ENCODE data around the gene TTI1.
A peak's percentile ranks its signal among the peaks of the same experiment; 100 is the strongest.

TTI1 gene

DNA sequence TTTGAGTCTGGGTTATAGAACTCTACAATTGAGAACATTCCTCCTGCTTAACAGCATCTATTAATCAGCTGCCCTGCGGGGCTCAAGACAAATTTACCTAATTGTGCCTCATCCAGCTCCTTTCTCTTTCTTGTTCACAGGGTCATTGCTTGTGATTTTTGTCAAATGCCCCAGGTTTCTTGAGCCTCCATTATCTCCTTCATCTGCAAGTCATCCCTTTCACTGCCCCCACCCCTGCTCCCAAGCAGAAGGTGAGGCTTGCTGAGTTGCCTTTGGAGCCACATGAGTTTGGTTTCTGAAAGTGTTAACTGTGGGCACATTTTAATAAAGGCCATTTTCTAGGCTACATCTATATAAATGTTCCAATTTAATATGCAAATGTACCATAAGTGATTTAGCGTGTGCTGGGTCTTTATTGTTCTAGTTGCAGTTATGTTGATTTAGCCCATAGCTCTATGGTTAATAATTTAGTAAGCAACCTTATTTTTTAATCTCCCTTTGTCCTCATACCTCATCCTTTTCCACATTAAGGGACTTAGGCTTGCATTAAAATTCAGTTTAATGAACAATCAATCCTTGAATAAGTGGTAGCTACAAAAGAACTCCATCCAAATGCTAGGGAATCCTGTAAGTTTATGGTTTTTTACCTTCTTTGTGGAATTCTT is 74.3 kb downstream of the TTI1 start:
- no peak for DNase-seq

DNA sequence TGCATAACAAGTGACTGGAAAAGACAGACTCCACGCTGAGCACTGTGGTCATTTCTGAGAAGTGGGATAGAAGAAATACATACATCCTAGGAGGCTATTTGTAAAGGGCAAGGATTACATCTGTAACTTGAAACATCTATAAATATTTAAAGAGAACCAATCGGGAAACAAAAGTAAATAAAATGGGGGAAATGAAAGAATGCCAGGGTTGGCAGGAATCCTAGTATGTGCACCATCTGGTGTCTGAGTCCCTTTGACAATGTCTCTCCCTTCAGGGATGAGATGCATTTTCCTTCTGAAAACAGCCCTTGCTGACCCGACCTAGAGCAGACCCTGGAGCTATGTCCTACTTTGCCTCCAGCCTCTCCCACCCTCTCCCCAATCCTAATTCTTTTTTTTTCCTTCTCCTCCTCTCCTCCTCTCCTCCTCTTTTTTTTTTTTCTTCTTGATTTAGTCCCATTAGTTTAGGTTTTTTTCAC is 77.1 kb downstream of the TTI1 start:
- no peak for DNase-seq

GRCh38 chr20:37955511-37955910 is 77.7 kb downstream of the TTI1 start:
- DNase-seq: no peak

DNA sequence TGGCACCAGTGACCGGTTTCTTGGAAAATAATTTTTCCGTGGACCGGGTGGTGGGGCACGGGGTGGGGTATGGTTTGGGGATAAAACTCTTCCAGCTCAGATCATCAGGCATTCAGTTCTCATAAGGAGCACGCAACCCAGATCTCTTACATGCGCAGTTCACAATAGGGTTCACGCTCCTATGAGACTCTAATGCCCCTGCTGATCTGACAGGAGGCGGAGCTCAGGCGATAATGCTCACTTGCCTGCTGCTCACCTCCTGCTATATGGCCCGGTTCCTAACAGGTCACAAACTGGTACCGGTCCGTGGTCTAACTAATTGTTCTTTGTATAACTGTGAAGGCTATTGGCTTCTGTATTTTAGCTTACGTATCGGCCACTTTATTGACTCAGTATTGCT is 78.6 kb downstream of the TTI1 start:
- no peak for DNase-seq

DNA sequence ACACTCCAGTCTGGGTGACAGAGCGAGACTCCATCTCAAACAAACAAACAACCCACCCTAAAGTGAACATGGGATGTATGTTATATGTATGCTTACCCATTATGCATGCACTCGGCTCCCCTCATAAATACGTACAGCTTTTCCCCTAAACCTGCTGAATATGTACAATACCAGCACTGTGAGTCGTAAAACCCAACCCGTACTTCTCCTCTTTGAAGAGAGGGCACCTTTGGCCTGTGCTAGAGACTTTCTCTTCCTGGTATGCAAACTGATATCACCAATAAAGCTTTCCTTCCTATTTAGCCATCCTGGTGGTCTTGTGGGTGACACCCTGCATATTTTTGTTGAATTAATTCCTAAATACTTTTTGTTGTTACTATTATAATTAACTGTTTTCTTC is 79.1 kb downstream of the TTI1 start:
- DNase-seq: no peak

DNA sequence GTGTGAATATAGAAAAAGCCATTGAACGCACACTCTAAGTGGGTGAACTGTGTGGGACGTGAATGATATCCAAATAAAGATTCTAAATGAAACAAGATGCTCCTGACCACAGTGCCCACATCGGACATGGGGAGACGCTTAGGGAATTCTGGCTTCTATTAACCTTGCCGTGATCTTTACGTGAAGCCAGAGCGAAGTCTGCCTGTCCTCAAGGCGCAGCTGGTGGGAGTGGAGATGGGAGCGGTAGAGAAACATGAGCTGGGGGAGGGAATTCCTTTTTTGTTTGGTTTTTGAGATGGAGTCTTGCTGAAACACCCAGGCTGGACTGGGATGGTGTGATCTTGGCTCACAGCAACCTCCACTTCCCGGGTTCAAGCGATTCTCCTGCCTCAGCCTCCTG is 84.3 kb downstream of the TTI1 start:
- no peak for DNase-seq

- no peak for DNase-seq
Measured at GRCh38 chr20:37947943-37948342, 85.3 kb downstream of the TTI1 start.

DNA sequence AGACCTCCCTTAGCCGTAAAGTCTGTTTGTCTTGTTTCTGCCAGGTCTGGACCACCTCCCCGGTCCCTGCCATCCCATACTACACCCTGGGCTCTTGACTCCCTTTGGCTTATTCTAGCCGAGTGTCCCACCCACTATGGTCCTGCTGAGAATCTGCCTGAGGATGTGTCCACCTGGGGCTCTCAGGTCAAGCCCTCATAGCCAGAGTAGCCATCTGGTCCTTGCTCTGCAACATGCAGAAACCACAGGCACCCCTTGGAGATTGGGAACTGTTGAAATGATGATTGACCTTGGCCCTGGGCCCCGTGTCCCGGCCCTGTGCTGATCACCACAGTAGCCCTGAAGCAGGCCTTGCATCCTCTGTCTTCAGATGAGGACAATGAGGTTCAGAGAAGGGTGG is 86.3 kb downstream of the TTI1 start:
- DNase-seq: no peak

DNA sequence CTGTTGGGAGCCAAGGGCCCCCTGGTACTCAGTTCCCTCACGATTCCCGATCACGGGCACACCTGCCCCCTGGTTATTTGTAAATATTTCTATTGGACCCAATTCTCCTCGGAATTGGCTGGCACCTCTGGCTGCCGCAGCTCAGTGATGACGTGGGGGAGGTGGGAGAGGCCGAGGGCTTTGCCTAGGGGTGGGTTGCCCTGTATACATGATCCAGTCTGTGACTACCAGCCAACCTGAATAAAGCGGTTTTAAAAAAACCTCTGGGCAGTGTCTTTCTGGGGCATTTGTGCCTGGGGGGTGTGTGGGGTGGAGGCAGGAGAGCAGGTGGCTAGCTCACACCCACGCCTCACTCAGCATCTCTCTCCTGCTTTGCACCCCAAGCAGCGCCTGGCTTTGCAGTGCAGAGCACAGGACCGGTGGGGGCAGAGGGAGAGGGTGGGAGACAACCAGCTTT is 88.1 kb downstream of the TTI1 start:
- DNase-seq: peak; percentile 61

GRCh38 chr20:37944456-37944981 is 88.7 kb downstream of the TTI1 start:
- no peak for DNase-seq

GRCh38 chr20:37943501-37944455 is 89.5 kb downstream of the TTI1 start:
- DNase-seq: no peak

DNA sequence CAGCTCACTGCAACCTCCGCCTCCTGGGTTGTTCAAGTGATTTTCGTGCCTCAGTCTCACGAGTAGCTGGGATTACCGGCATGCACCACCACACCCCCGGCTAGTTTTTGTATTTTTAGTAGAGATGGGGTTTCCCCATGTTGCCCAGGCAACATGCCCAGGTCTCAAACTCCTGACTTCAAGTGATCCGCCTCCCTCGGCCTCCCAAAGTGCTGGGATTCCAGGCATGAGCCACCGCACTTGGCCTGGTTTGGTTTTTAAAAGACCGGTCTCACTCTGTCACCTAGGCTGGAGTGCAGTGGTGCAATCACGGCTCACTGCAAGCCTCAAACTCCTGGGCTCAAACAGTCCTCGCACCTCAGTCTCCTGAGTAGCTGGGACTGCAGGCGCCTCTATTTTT is 90.2 kb downstream of the TTI1 start:
- DNase-seq: no peak

DNA sequence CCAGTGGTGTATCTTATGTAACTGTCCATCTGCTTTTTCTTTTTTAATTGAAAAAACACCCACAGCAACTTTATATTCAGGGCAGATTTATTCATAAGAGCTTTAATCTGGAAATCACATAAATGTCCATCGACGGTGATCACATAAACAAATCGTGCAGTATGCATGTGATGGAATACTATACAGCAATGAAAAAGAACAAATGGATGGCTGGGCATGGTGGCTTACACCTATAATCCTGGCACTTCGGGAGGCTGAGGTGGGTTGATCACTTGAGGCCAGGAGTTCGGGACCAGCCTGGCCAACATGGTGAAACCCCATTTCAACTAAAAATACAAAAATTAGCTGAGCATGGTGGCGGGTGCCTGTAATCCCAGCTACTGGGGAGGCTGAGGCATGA is 91.3 kb downstream of the TTI1 start:
- DNase-seq: no peak

- no peak for DNase-seq
Measured at GRCh38 chr20:37941332-37941731, 91.9 kb downstream of the TTI1 start.

DNA sequence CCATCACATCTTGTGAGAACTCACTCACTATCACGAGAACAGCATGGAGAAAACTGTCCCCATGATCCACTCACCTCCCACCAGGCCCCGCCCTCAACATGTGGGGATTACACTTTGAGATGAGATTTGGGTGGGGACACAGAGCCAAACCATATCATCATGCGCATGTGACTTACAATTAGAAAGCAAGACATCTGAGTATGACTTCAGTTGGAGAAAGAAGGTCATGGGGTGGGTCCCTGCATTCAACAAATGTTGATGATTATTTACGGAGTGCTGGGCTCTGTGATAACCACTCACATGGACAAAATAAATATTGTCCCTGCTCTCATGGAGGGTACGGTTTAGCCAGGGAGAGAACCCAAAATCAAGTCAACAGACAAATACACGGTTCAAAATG is 92.4 kb downstream of the TTI1 start:
- DNase-seq: no peak

GRCh38 chr20:37939701-37940560 is 93.3 kb downstream of the TTI1 start:
- no peak for DNase-seq

GRCh38 chr20:37938954-37939353 is 94.3 kb downstream of the TTI1 start:
- DNase-seq: no peak

DNA sequence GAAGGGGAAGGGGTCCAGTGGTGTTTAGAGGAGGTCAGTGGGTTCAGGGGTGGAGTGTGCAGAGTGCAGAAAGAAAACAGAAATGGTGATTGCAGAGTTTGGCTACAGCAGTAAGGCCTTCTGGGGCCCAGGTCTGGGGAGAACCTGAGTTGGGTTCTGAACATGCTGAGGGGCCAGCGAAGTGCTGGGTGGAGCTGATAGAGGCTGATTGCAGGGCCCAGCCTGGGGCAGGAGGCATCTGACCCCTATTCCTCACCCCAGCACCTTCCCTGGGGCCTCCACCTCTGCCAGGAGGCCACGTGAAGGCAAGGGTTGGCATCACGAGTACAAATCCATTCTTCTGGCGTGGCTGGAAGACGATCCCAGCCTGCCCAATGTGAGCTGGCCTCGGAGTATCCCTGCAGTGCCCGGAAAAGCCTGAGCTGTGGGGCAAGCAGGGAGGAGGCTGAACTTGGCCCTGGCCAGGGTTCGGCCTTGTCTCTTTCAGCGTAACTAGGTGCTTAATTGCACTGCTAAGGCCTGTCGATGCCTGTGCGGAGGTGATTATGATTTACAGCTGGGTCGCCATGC is 95.0 kb downstream of the TTI1 start:
- no peak for DNase-seq

DNA sequence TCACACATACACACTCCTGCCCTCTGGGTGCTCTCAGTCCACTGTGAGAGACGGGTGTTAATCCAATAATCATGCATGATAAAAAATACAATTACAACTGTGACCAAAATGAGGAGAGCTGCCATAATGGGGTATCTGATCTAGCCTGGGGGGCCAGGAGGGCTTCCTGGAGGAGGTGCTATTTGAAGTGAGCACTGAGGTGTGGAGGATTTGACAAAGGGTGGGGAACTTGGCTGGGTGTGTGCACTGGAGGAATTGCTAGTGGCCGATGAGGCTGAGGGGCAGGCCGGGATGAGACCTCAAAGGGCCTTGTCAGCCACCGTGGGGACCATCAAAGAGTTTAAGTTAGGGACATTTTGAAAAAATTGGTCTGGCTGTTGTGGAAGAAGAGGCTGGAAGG is 95.6 kb downstream of the TTI1 start:
- no peak for DNase-seq

- DNase-seq: no peak
Measured at GRCh38 chr20:37936451-37936850, 96.8 kb downstream of the TTI1 start.

GRCh38 chr20:37936041-37936440 is 97.2 kb downstream of the TTI1 start:
- no peak for DNase-seq

DNA sequence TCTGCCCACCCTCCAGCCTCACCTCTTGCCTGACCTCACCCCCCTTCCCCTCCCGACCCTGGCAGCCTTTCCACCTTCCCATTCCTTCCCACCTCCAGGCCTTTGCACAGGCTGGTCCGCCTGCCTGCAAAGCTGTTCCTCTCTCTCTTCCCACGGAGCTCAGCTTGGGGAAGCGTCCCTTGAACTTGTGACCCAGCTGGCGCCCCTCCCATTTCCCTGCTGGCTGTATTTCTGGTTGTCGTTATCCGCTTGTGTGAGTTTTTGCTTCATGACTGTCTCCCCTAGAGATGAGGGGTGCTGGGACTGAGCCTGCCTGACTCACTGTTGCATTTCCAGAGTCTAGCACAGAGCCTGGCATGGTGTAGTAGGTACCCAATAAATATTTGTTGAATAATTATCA is 97.8 kb downstream of the TTI1 start:
- DNase-seq: no peak

All from DMS79 treated with DMSO at 0.1 percent for 48 hours (cell line).